SH-SY5Y (cell line): ENCODE data around the gene MEF2D.

ENCODE experiments used
- GATA2 ChIP-seq: IDR thresholded peaks from 2 replicates; pipeline ENCODE4 v1.6.1; 2011; ENCODE audit warnings: mild to moderate bottlenecking, low read depth, low read length
- GATA3 ChIP-seq: IDR thresholded peaks from 2 replicates; pipeline ENCODE4 v1.6.1; 2011; ENCODE audit warnings: low read depth, mild to moderate bottlenecking, low read length, moderate library complexity

- TF ChIP-seq GATA3 (no peak), GATA2 (no peak)
These were observed 9.2 kb downstream of the MEF2D start for GRCh38 chr1:156491151-156491949.
